HG03575 (cell line): Measurements from ENCODE around the gene FOXN3.

Experiments
- ATAC-seq: cut with Tn5 transposase; IDR thresholded peaks from one replicate; pipeline ENCODE4 v1.9.1; 2021; ENCODE audit not compliant: unreplicated experiment, insufficient number of reproducible peaks, low FRiP score; ENCODE audit errors: extremely low read depth

The FOXN3 gene

DNA sequence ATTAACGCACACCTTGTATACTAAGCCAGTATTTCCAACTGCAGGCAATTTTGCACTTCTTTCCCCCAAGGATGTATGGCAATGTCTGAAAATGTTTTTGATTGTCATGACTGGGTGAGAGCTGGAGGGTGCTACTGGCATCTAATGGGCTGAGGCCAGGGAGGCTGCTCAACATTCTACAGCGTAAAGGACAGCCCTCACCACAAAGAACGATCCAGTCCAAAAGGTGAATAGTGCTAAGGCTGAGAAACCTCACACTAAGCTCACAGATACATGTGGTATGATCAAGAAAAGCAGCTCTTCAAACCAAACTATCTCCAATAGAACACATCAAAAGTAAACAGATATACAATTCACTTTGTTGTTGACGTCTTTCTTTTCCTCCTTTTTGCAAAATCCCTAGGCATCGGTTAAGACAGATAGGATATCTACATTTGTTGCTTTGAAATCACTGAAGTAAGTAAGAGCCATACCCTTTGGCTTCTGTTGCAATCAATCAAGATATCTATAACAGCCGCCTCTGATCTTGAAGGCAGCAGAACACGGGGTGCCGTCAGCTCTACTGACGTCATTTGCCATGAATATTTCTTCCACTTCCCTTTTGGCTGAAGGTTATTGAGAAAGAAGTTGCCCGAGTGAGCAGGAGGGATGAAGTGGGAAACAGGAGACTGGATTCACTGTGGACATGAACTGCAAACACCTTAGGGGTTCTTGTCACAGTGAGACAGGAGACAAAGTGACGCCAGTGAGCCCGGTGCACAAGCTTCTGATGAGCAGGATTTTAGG lies 218.3 kb downstream of the FOXN3 start:
- no peak for ATAC-seq

DNA sequence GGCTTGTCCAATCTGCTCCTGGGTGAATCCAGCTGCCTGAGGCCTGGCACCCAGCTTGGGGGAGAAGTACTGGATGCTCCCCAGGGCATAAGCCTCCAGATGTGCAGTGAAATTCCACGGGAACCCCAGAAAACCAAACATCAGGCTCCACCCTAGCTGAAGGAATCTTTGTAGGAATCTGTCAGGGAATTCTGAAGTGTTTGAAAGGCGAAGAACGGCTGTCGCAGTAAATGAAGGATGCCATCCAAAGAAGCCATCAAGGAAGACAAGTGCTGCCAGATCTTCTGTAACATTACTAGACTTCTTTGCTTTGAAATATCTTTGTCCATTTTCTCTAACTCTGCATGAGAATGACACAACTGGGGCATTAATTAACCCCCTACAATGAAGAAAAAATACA lies 219.4 kb downstream of the FOXN3 start:
- ATAC-seq = no peak

DNA sequence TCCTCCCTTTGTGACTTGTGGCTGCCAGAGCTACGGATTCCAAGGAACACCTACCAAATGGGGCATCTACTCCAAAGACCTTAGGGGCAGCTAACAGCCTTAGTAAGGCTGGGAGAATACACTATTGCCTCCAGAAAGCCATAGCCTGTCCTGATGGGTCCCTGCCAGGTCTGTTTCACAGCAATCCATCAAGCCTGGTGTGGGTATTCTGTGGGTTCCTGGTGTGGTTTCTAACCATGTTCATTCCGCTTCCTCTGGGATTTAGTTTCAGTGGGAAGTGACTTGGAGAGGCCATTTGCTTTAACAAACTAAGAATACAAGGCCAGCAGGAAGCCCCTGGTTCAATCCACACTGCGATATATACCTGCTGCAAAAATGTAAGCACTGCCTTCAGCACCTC lies 220.5 kb downstream of the FOXN3 start:
- ATAC-seq = no peak

DNA sequence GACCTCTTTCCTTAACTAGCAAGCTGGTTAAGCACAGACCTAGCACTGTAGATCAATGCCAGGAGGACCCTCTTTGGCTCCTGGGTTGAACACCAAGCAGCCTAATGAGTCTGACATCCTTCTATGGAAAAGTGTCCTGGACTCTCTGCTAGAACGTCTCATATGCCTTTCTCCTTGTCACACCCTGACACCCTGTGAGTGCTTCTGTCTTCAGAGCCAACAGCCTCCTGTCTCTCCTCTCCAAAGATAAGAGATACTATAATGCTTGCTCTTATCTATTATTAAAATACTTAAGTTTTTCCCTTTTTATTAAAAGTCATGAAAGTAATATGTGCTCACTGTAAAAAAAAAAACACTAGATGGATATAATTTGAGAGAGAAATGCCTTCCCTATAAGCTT lies 222.7 kb downstream of the FOXN3 start:
- no peak for ATAC-seq

DNA sequence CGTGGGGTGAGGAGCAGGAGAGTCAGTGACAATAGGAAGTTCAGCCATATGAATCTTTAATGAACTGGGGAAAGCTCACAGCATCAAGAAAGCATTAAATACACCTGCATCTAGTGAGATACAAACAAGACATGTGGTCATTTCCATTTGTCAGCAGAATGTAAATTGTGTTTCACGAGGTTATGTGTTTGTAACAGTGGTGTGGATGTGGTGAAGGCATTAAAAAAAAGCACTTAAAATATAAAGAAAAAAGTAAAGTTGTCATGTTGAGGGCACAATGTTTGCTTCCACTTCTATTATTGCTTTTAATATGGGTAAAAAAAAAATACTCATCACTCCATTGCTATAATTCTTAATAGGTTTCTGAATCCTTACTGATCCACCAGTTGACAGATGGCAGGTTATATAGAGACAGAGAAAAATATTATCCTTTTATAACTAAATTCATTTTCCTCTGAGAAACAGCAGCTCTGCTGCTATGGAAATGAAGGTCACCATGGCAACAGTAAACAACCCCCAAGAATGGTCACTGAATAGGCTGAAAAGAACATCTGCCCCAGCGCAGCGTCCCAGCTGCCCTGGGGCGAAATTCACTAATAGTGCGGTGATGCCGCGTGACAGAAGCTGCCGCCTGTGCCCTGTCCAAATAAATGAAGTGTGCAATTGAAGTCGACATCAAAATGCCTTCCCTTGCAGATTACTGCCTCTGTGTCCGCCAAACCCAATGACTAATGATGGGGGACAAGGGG lies 226.1 kb downstream of the FOXN3 start:
- ATAC-seq = no peak

DNA sequence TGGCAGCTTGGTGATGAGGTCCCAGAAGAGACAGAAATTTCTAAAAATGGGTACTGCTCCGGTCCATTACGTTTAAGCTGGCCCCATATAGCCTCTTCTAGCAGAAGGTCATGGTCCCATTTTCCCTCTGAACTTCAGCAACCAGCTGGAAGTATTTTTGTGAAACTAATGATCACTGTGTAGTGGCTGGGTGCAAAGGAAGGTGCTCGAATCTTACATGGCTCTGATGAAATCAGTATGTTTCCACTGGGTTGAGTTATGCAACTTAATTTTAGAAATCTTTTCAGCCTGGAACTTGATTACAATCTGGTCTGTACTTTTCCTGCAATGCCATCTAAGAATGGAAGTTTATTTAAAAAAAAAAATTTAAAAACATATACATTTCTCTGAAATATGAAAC lies 228.5 kb downstream of the FOXN3 start:
- no peak for ATAC-seq

DNA sequence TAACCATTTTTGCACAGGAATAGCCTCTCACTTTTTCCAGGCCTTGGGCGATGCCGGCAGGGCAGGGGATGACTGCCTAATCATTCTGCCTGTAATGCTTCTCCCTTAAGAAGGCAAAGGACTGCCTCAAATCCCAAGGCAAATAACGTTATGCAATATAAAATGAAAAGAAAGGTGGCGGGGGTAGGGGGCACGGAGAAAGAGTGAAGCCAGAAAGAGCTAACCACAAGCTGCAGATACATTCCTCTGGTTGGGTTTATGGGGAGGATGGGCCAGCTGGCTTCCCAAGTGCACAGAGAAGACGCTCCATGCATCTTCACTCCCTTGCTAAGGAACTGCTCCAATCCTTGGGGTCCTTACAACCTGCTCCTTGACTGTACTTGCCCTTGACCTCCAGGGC lies 229.5 kb downstream of the FOXN3 start:
- ATAC-seq = no peak

DNA sequence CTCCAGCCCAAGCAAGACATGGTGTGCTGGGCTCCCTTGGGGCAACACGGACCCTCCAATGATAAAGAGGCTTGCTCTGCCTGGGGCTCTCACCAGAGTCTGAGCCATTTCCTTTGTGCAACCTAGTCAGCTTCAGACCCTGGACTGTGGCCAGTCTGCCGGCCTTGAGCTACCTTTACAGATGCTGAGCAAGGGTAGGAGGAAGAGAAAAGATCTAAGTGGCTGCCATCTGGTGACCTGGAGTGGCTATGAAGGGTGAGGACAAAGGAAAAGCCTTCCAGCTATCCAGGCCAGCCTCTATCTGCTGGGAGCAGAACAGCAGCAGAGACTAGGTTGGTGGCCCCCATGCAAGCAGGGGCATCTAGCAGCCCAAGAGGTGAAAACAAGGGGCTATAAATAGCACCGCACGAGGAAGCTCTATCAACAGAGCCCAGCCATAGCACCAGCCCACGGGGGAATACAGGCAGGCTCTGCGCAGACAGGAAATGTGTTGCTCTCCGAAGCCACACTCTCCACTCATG lies 230.1 kb downstream of the FOXN3 start:
- ATAC-seq = no peak

DNA sequence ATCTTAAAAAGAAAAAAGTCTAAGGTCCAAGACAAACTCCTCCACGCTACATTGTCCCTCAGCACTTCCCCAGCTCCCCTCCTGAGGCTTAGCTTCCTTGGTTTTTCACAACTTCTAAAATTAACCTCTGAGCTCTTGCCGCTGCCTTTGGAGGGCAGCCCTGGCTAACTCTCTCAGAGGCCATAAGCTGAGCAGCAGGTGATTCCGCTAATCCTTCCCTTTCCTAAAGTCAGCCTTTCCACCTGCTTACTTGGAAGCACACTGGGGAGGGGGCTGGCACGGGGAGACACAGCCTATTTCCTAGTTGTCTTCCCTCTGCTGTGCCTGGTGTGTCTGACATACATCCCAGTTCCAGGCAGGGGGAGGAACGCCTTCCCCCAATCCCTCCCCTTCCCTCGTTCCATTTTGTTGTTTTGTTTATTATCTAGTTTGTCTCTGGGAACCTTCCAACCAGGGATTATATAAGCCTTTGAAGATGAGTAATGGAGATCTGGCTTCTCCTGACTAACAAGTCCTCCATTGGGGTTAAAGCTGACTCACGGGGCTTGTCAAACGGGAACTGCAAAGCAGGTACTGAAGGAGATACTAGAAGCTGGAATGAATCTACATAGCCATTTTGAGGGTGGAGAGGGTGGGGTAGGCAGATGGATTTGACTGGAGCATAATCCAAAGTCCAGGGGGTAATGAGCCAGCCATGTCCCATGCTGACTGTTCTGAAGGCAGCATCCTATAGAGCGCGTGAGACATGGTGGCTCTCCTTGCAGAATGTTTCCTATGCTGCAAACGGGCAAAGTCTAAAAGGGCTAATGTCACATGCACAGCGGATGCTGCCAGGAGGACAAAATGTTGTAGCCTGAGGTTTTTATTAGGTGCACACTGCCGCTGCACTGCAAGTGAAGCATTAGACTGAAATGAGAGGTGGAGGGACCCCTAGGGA lies 230.8 kb downstream of the FOXN3 start:
- ATAC-seq = no peak

DNA sequence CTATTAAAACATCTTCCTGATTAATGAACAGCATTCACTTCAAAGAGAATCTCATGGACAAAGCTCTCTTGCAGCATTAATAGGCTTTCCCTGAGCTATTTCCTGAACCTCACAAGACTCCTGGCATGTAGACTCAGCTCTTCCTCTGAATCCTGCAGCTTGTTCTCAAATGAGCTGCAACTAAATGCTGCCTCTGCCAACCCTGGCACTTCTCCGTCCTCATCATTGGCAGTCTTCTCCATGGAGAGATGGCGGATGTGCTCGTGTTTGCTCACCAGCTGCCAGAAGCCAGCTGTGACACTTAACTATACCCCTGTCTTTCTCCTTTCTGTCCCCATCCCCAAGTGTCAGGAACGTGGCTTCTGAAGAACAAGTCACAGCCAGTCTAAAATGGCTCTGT lies 232.1 kb downstream of the FOXN3 start:
- ATAC-seq = no peak

DNA sequence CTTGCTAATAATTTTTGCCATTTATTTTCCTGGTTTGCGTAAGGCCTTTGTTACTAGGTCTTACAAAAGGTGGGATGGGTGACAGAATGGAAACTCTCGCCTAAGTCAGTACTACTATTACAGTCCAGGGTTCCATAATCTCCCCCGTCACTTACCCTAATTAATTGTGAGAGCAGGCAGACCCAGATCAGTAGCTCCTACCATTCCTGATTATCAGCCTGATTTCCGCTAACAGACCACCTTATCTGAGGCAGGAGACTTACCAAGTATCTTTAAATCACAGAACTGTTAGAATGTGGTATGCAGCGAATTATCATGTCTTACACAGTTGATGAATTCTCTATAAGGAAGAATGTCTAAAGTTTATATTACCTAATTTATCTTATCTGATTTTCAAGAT lies 234.7 kb downstream of the FOXN3 start:
- no peak for ATAC-seq

DNA sequence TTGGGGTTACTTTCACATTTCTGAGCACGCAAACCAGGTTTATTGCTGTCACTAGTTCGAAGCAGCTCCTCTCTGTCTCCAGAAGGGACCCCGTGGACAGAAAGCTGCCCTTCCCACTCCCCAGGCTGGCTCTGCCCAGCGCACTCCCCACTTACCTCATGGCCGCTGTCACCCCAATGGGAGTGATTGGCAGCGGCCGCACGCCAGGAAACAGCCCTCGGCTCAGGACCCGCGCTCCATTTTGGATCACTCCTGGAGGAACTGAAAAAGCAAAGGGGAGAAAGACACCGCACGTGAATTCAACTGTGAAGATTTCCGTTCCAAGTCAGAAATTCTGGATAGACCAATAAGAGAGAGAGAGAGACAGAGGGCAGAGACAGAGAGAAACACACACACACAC lies 236.5 kb downstream of the FOXN3 start:
- ATAC-seq = no peak

DNA sequence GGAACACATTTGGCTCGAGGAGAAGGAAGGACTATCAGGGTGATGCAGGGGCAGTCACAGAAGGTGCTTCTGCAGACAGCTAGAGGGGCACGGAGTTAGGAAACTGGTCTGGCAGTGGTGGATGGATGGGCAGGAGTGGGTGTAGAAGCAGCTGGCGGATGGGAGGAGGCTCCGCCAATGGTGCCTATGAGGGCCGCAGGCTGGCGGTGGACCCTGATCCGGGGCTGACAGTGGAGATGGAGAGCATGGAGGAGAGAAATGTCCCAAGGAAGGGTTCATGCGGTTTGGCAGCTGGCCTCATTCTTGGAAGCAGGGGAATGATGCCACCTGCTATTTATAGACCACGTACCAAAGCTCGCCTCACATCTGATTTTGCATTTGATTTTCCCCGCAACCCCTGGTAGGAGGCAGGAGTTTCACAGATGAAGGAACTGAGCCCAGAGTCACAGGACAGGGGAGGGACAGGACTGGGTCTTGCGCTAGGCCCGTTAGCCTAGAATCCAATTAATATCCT lies 237.1 kb downstream of the FOXN3 start:
- ATAC-seq = no peak

DNA sequence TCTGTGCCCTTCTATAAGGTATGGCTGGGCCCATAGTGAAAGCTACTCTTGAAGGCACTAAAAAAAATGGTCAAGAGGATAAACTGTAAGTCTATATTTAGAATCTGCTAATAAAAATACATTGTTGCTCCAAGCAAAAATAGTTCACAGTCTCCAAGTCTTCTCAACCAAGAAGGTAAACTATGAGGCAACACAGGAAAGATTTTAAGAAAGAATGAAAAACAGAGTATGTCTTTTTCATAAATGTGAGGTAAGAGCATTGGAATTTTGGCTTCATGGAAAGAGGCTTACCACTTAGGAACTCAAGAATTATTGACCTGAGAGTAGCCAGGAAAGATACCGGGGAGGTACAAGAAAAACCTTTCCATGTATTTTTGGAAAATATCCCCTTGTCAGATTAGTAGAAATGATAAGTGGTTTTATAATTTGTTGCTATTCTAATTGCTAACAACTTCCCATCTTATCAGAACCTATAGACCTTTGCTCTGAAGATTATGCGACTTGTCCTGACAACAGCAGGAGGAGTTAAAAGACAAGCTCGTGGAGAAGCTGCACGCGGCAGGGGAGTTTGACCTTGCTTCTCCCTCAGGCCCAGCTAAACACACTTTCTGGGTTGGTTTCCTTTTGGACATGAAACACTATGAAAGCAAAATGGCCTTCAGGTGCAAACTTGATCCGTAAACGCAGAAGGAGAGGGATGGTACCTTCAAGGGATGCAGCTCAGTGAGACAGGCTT lies 238.1 kb downstream of the FOXN3 start:
- ATAC-seq = no peak

DNA sequence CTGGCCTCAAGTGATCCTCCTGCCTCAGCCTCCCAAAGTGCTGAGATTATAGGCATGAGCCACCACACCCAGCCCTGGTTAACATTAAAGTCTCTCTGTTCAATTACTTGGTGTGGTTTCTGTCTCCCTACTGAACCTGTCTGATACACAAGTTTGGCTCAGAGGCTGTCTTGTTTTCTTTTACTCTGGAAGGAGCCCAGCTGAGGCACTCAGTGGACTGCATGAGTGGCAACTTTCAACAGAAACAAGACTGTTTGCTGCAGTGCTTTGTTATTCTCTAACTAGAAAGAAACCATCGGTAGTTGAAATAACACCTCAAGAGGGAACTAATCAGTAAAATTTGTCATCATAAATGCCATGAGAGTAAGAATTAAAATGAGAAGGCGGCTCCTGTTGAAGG lies 238.7 kb downstream of the FOXN3 start:
- no peak for ATAC-seq

DNA sequence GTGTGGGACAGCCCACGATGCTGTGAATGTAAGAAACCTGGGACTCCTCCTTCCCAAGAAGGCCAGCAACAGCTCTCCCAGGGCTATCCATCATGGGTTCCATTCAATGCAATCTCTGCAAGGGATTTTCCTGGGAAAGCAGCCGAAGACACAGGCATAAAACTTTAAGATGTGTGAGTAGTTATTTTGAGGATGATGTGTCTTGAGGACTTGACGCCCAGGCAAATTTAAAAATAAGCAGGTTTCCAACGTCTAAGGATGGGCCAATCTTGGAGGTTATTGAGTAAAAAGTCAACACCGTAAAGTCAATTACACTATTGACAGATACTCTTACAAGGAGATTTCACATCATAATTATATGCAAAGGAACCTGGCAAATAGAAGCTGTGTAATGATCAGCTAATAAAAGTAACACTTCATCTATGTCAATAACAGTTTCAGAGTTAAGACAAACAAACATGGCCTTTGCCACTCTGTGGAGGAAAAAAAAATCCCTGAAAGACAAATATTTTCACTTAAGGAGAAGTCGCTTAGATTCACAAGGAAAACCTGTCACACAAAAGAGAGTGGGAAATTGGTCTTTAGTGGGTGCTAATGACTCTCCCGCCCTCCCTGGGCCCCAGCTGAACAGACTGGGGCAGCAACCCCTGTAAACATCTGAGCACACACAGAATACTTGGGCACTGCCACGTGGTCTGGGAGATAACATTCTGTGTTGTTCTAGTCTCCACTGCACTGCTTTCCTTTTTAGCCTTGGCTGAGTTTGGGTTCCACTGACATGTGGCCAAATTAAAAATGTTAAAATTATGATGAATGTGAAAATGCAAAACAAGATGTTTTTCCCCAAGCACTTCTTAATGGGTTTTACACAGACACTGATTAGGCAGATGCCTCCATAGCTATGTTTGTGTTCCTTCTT lies 240.9 kb downstream of the FOXN3 start:
- no peak for ATAC-seq

DNA sequence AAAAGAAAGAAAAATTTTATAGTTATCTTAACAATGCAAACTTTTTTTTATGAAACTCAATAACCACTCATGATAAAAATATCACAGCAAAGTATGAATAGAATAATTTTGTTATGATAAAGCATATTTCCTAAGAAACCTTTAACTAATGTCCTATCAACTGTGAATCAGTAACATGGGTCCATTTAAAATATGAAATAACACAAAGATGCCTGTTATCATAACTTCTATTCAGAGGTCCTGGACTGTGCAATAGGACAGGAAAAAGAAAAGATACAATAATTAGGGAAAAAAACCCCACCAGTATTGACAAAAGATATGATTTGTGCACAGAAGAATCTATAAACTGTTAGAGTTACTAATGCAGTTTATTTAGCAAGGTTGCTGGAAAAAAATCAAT lies 245.4 kb downstream of the FOXN3 start:
- ATAC-seq = no peak

DNA sequence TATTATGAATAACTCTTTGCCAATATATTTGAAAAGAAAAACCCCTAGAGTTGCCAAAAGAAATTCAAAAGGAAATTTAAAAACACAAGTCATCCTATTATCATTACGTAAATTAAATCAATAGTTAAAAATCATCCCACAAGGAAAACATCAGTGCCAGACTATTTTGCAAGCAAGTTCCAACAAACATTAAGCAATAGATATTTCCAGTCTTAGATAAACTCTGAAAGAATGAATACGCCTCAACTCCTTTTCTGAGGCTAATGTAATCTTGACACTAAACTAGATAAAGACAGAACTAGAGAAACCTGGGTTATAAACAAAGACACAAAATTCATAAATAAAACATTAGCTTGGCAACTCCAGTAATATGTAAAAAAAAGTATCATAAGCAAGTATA lies 245.9 kb downstream of the FOXN3 start:
- ATAC-seq = no peak
